Measurements from ENCODE around the gene NAP1L4. TPM values are rescaled to one million over a fixed set of nuclear protein-coding genes. Genes with fewer than 3 reads are reported as not detected.

Gene NAP1L4
- total RNA-seq, 2 donors from 2014 or later = 62.8 to 83.7 TPM

DNA sequence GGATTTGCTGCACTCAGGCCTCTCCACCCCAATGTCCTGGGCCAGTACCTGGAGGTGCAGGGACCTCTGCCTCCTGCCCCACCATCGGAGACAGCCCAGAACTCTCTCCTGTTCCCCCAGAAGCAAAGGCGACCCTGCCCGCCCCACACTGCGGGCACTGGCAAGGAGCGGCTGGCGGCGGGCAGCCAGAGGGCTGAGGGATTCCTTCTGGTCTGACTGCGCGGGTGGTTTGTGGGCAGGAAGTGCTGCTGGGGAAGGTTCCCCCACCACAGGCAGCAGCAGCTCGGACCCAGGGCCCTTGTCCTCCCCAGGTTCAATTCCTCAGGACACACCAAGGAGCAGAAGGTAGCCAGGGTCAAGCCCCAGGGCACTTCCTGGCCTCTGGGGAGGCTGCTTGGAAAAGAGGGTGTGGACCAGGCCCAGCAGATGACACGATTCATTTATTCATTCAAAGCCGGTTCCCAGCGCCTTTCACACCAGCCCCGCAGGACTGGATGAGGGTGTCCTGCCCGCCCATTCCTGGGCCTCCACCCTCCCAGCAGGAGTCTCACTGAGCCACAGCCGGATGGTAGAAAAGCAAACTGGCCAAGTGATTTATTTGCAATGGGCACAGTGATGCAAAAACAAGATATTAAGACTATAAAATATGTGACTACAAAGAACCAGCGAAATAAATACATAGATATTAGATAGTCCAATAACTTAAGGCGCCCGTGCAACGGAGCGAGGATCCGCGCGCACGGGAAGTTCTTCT is 64.1 kb downstream of the NAP1L4 start:
- Histone ChIP-seq H3K27me3 (replicated peaks; ENCODE audit: insufficient read depth) (no peaks in the 10 kb centered on the region), H3K9me3 (no peaks in the 10 kb centered on the region), H3K27ac (no peak overlapping the region), H3K36me3 (no peaks in the 10 kb centered on the region), H3K4me1 (ENCODE audit: control insufficient read depth in 1 of 2, low read depth in 2 of 2) (peaks cover 3 to 31% of the 10 kb centered on the region in 2 donors), H3K4me3 (peak overlapping the region; percentile 85)
- TF ChIP-seq, protein P1, sequence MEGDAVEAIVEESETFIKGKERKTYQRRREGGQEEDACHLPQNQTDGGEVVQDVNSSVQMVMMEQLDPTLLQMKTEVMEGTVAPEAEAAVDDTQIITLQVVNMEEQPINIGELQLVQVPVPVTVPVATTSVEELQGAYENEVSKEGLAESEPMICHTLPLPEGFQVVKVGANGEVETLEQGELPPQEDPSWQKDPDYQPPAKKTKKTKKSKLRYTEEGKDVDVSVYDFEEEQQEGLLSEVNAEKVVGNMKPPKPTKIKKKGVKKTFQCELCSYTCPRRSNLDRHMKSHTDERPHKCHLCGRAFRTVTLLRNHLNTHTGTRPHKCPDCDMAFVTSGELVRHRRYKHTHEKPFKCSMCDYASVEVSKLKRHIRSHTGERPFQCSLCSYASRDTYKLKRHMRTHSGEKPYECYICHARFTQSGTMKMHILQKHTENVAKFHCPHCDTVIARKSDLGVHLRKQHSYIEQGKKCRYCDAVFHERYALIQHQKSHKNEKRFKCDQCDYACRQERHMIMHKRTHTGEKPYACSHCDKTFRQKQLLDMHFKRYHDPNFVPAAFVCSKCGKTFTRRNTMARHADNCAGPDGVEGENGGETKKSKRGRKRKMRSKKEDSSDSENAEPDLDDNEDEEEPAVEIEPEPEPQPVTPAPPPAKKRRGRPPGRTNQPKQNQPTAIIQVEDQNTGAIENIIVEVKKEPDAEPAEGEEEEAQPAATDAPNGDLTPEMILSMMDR (IDR thresholded peaks at IDR 0.05) = no peak
- DNase-seq (ENCODE audit: low spot score) (no peak), ATAC-seq (ENCODE audit: insufficient number of reproducible peaks, low FRiP score, low read depth) (no peak)

DNA sequence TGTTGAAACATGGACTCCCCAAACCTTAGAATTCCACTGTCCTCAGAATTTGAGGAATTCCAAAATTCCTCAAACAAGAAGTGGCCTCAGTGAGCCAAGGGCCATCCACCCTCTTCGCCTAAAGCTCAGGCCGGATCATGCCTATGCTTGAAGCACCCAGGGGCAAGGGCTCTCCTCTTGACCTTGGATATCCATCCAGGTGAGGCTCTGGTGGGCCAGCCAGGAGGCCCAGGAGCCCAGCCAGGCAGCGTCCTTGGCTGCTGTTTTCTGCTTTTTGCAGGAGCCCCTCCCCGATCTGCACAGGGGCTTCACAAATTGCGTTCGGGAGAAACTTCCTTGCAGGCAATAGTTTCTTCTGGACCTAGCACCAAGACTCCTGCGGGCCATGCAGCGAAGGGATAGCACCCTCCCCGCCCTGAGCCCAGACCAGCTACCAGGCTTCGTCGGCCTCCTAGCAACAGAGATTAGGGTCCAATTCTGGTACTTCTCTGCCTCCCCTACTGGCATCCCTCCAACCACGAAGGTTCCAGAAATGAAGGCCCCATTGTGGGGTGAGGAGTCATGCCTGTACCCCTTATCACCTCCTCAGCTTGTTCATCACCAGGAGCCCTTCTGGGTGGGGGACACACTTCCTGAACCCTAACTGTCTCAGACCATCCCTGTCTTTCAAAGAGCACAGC is 64.9 kb downstream of the NAP1L4 start:
- no peaks in the 10 kb centered on the region for H3K27me3 ChIP-seq (replicated peaks; ENCODE audit: insufficient read depth)
- TF ChIP-seq, protein P1 (IDR thresholded peaks at IDR 0.05) = no peak

DNA sequence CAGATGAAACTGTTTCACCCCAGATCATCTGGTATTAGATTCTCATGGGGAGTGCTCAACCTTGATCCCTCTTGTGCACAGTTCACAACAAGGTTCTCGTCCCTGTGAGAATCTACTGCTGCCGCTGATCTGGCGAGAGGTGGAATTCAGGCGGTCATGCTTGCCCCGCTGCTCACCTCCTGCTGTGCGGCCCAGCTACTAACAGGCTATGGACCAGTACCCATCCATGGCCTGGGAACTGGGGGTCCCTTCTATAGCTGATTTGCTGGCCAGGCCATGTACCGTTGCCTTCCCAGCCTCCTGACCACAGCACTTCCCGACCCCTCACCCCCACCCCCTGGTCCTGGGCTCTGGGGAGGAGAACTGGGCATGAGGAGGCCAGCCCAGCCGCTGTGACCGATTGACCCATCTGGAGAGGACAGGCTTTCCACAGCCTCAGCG is 65.5 kb downstream of the NAP1L4 start:
- ATAC-seq (ENCODE audit: insufficient number of reproducible peaks, low FRiP score, low read depth) (no peak), DNase-seq (ENCODE audit: low spot score) (no peak)

More for the DNA sequence above, 64.9 kb downstream of the NAP1L4 start:
- Histone ChIP-seq H3K27ac (no peak overlapping the region), H3K36me3 (no peaks in the 10 kb centered on the region), H3K4me3 (no peak overlapping the region), H3K9me3 (no peaks in the 10 kb centered on the region), H3K4me1 (ENCODE audit: control insufficient read depth in 1 of 2, low read depth in 2 of 2) (peaks cover 3 to 23% of the 10 kb centered on the region in 2 donors)
- DNase-seq (ENCODE audit: low spot score) (no peak), ATAC-seq (ENCODE audit: insufficient number of reproducible peaks, low FRiP score, low read depth) (no peak)

DNA sequence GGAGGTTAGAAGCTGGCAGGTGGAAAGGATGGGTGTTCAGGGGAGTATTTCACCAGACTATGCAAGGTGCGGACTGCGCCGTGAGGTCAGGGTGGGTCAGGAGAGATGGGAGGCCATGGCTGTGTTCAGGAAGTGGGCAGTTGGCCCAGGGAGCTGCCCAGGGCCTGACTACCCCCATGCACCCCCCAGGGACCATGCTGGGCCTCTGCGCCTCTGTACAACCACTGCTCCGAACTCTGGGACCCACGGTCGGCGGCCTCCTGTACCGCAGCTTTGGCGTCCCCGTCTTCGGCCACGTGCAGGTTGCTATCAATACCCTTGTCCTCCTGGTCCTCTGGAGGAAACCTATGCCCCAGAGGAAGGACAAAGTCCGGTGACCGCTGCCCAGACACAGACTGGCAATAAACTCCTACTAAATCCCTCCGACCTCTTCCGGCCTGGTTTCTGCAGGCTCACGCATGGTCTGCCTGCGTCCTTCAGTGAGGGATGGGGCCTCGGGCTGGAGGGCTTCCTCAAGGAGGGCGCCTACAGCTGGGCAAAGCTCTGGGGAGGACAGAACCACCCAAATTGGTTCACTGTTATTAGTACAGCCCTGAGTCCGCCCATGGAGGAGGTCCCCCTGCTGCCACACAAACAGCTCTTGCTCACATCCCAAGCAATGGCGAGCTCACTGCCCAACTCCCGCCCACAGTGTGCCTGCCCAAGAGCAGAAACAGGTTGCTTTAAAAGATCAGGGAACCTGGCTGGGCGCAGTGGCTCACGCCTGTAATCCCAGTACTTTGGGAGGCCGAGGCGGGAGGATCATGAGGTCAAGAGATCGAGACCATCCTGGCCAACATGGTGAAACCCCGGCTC is 67.1 kb downstream of the NAP1L4 start:
- no peak for ATAC-seq (ENCODE audit: insufficient number of reproducible peaks, low FRiP score, low read depth)
- H3K9me3 ChIP-seq = no peaks in the 10 kb centered on the region
- TF ChIP-seq, protein P1 (IDR thresholded peaks at IDR 0.05) = no peak
- H3K4me3 ChIP-seq = no peak overlapping the region
- no peaks in the 10 kb centered on the region for H3K27me3 ChIP-seq (replicated peaks; ENCODE audit: insufficient read depth)
- no peak for DNase-seq (ENCODE audit: low spot score)
- no peak overlapping the region for H3K27ac ChIP-seq
- peaks cover 3 to 16% of the 10 kb centered on the region in 2 donors for H3K4me1 ChIP-seq (ENCODE audit: control insufficient read depth in 1 of 2, low read depth in 2 of 2)
- H3K36me3 ChIP-seq = no peaks in the 10 kb centered on the region

More for the DNA sequence above, 65.5 kb downstream of the NAP1L4 start:
- Histone ChIP-seq H3K9me3 (no peaks in the 10 kb centered on the region), H3K36me3 (no peaks in the 10 kb centered on the region), H3K27ac (no peak overlapping the region), H3K4me3 (no peak overlapping the region), H3K4me1 (ENCODE audit: control insufficient read depth in 1 of 2, low read depth in 2 of 2) (peaks cover 3 to 22% of the 10 kb centered on the region in 2 donors), H3K27me3 (replicated peaks; ENCODE audit: insufficient read depth) (no peaks in the 10 kb centered on the region)
- TF ChIP-seq, protein P1 (IDR thresholded peaks at IDR 0.05) = no peak
